Fibroblast of mammary gland (primary cell): ENCODE measurements around the gene DUSP22.

Source experiments
- DNase-seq: peaks from one replicate; pipeline ENCODE4 v3.0.0-alpha.2; 2010; ENCODE audit warnings: low read depth
- H3K4me3 ChIP-seq: 2 replicates; pipeline ENCODE4 v1.5.1; 2011; ENCODE audit warnings: low read depth, mild to moderate bottlenecking, low read length, moderate library complexity; ENCODE audit not compliant: control insufficient read depth
- TF ChIP-seq, protein P1 (sequence below): conservative IDR thresholded peaks from 2 replicates; pipeline ENCODE4 v1.5.1; 2011; ENCODE audit warnings: low read depth, low read length, inconsistent platforms; ENCODE audit not compliant: control insufficient read depth, insufficient read depth

Gene DUSP22

GRCh38 chr6:381742-382461 lies 89.6 kb downstream of the DUSP22 start:
- no peak for DNase-seq
- H3K4me3 ChIP-seq: no peak overlapping the region
- TF ChIP-seq, protein P1, sequence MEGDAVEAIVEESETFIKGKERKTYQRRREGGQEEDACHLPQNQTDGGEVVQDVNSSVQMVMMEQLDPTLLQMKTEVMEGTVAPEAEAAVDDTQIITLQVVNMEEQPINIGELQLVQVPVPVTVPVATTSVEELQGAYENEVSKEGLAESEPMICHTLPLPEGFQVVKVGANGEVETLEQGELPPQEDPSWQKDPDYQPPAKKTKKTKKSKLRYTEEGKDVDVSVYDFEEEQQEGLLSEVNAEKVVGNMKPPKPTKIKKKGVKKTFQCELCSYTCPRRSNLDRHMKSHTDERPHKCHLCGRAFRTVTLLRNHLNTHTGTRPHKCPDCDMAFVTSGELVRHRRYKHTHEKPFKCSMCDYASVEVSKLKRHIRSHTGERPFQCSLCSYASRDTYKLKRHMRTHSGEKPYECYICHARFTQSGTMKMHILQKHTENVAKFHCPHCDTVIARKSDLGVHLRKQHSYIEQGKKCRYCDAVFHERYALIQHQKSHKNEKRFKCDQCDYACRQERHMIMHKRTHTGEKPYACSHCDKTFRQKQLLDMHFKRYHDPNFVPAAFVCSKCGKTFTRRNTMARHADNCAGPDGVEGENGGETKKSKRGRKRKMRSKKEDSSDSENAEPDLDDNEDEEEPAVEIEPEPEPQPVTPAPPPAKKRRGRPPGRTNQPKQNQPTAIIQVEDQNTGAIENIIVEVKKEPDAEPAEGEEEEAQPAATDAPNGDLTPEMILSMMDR: no peak

DNA sequence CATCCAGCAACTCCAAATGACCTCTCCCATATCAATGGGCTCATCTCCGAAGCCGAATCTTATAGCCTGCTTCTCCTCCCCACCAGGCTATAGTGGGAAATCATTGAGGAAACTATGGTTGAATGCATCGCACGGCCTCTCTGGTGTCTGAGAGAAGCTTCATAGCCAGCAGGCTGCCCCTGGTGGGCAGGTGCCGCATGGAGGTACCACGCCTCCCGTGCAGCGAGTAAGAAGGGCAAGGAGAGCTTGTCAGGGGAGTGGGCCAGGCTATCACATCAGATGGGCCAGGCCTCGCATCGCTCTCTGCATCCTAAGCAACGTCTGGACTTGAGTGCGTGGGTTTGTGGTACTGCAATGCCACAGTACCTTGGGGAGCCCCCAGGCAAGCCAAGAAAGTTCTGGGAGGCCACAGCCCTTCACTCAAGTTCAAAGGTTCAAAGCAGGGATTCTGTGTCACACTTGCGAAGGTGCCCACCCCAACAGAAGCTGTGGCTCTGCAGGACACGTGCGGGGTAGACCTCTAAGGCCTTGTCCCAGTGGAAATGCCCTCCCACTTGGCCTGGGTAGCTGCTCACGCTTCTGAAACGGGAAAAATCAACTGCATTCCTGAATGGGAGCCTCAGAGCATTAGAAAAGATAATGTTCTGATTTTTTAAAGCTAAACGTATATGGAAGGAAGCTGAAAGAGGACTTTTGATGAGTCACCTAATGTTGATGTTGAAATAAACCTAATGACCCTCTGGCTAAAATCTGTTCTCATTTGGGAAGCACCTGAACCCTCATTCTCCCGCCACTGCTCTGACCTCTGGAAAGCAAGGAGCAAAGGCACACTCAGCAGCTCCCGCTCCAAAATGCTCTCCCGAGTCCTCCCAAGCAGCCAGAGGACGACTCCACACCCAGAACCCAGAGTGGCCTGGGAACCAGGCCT lies 90.9 kb downstream of the DUSP22 start:
- TF ChIP-seq, protein P1: no peak
- no peak overlapping the region for H3K4me3 ChIP-seq
- DNase-seq: peak; percentile 31

GRCh38 chr6:383856-384255 lies 91.6 kb downstream of the DUSP22 start:
- H3K4me3 ChIP-seq: no peak overlapping the region
- DNase-seq: no peak
- TF ChIP-seq, protein P1: no peak

- no peak overlapping the region for H3K4me3 ChIP-seq
- TF ChIP-seq, protein P1: no peak
- DNase-seq: no peak
Observed at GRCh38 chr6:384898-385297, 92.6 kb downstream of the DUSP22 start.

DNA sequence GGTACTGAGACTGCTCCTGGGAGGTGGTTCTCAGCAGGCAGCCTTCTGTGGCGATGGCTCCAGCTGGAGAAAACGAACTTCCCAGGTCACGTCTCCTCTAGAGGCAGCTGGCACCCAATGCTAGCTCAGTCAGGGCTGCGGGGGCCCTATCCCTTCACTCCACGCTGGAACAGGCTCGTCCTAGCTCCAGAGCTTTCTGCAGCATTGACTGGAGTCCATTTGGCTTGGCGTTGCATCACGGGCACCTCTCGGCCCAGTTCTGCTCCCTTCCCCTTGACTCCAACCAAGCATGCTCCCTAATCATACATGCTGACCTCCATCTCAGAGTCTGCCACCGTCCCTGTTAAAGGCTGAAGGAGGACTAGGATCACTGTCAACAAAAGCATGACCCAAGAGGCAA lies 93.3 kb downstream of the DUSP22 start:
- H3K4me3 ChIP-seq: no peak overlapping the region
- TF ChIP-seq, protein P1: no peak
- DNase-seq: no peak

GRCh38 chr6:386688-387266 lies 94.5 kb downstream of the DUSP22 start:
- H3K4me3 ChIP-seq: no peak overlapping the region
- TF ChIP-seq, protein P1: no peak
- DNase-seq: no peak
